H9 (cell line): ENCODE measurements around the gene BBS1. TPM values are rescaled to one million over a fixed set of nuclear protein-coding genes. Genes with fewer than 3 reads are reported as not detected.
A peak's percentile ranks its signal among the peaks of the same experiment; 100 is the strongest.

Experiments used
- DNase-seq: peaks from one replicate; pipeline ENCODE4 v3.0.0-alpha.2; 2017
- H2AFZ ChIP-seq: one replicate; pipeline ENCODE4 v1.6.1; 2013; ENCODE audit warnings: mild to moderate bottlenecking, low read length, control low read depth, moderate library complexity
- H2AK5ac ChIP-seq: 2 replicates; pipeline ENCODE4 v1.6.1; 2013; ENCODE audit warnings: low read length, control low read depth, mixed read lengths; ENCODE audit not compliant: insufficient read length
- H2BK120ac ChIP-seq: one replicate; pipeline ENCODE4 v1.6.1; 2013; ENCODE audit warnings: low read depth, mild to moderate bottlenecking, low read length, control low read depth, inconsistent platforms; ENCODE audit not compliant: poor library complexity, severe bottlenecking
- H2BK12ac ChIP-seq: 2 replicates; pipeline ENCODE4 v1.6.1; 2013; ENCODE audit warnings: low read length, control low read depth, mixed read lengths, low read depth; ENCODE audit not compliant: insufficient read length
- H2BK15ac ChIP-seq: 2 replicates; pipeline ENCODE4 v1.6.1; 2013; ENCODE audit warnings: low read depth, low read length, control low read depth
- H2BK20ac ChIP-seq: one replicate; pipeline ENCODE4 v1.6.1; 2013; ENCODE audit warnings: low read depth, mild to moderate bottlenecking, low read length, control low read depth, inconsistent platforms; ENCODE audit not compliant: poor library complexity, severe bottlenecking
- H2BK5ac ChIP-seq: 2 replicates; pipeline ENCODE4 v1.6.1; 2013; ENCODE audit warnings: low read length, control low read depth, mixed read lengths; ENCODE audit not compliant: insufficient read length
- H3K14ac ChIP-seq: 2 replicates; pipeline ENCODE4 v1.6.1; 2013; ENCODE audit warnings: low read length, control low read depth; ENCODE audit not compliant: insufficient read depth
- H3K18ac ChIP-seq: 2 replicates; pipeline ENCODE4 v1.6.1; 2013; ENCODE audit warnings: low read depth, mild to moderate bottlenecking, mixed read lengths, low read length, control low read depth; ENCODE audit not compliant: insufficient read length
- H3K23ac ChIP-seq: 2 replicates; pipeline ENCODE4 v1.6.1; 2013; ENCODE audit warnings: low read length, control low read depth, mixed read lengths, low read depth; ENCODE audit not compliant: insufficient read length
- H3K23me2 ChIP-seq: 2 replicates; pipeline ENCODE4 v1.6.1; 2013; ENCODE audit warnings: low read depth, mild to moderate bottlenecking, mixed read lengths, low read length, control low read depth; ENCODE audit not compliant: insufficient read length, poor library complexity, severe bottlenecking
- H3K27ac ChIP-seq: 2 replicates; pipeline ENCODE4 v1.5.1; 2013; ENCODE audit warnings: low read length, control low read depth, mixed read lengths, low read depth; ENCODE audit not compliant: insufficient read length
- H3K27me3 ChIP-seq: 2 replicates; pipeline ENCODE4 v1.6.1; 2013; ENCODE audit warnings: low read length, control low read depth, inconsistent platforms; ENCODE audit not compliant: insufficient read depth
- H3K4ac ChIP-seq: 2 replicates; pipeline ENCODE4 v1.6.1; 2013; ENCODE audit warnings: low read depth, mild to moderate bottlenecking, control low read depth, inconsistent platforms, low read length, moderate library complexity
- H3K4me1 ChIP-seq: 2 replicates; pipeline ENCODE4 v1.6.1; 2013; ENCODE audit warnings: low read length, control low read depth, inconsistent platforms; ENCODE audit not compliant: insufficient read depth
- H3K4me2 ChIP-seq: 2 replicates; pipeline ENCODE4 v1.6.1; 2013; ENCODE audit warnings: low read length, control low read depth, mixed read lengths; ENCODE audit not compliant: insufficient read length, insufficient read depth
- H3K56ac ChIP-seq: 2 replicates; pipeline ENCODE4 v1.6.1; 2013; ENCODE audit warnings: low read depth, mild to moderate bottlenecking, mixed read lengths, low read length, control low read depth; ENCODE audit not compliant: insufficient read length
- H3K79me1 ChIP-seq: 2 replicates; pipeline ENCODE4 v1.6.1; 2013; ENCODE audit warnings: low read depth, mild to moderate bottlenecking, moderate library complexity, low read length, control low read depth, inconsistent platforms; ENCODE audit not compliant: insufficient read depth, poor library complexity, severe bottlenecking
- H3K79me2 ChIP-seq: 2 replicates; pipeline ENCODE4 v1.6.1; 2013; ENCODE audit warnings: low read length, control low read depth, inconsistent platforms; ENCODE audit not compliant: insufficient read depth
- H3K9ac ChIP-seq: 2 replicates; pipeline ENCODE4 v1.6.1; 2013; ENCODE audit warnings: low read length, control low read depth, mixed read lengths; ENCODE audit not compliant: insufficient read length; ENCODE audit errors: extremely low read depth
- H3K9me3 ChIP-seq: one replicate; pipeline ENCODE4 v1.6.1; 2013; ENCODE audit warnings: low read depth, low read length, inconsistent platforms; ENCODE audit not compliant: control insufficient read depth
- H3T11ph ChIP-seq: one replicate; pipeline ENCODE4 v1.6.1; 2013; ENCODE audit warnings: mild to moderate bottlenecking, low read length, control low read depth, inconsistent platforms
- H4K20me1 ChIP-seq: one replicate; pipeline ENCODE4 v1.6.1; 2013; ENCODE audit not compliant: control insufficient read depth, insufficient read length, insufficient read depth
- H4K5ac ChIP-seq: 2 replicates; pipeline ENCODE4 v1.6.1; 2013; ENCODE audit warnings: low read depth, mild to moderate bottlenecking, mixed read lengths, low read length, control low read depth; ENCODE audit not compliant: insufficient read length
- H4K8ac ChIP-seq: replicated peaks from 2 replicates; pipeline ENCODE4 v1.6.1; 2013; ENCODE audit warnings: low read length, control low read depth, mixed read lengths, low read depth; ENCODE audit not compliant: insufficient read length
- H4K91ac ChIP-seq: 2 replicates; pipeline ENCODE4 v1.6.1; 2013; ENCODE audit warnings: low read depth, mild to moderate bottlenecking, moderate library complexity, mixed read lengths, low read length, control low read depth; ENCODE audit not compliant: insufficient read length
- H3K27ac Mint-ChIP-seq, 3 experiments: 2 replicates in 2 of 3; 3 replicates in 1 of 3; pipeline ENCODE4 v1.8.0; 2020 to 2021; ENCODE audit warnings: mixed read lengths in 3 of 3, mild to moderate bottlenecking in 1 of 3, moderate library complexity in 1 of 3
- H3K27me3 Mint-ChIP-seq: 2 replicates; pipeline ENCODE4 v1.8.0; 2021; ENCODE audit warnings: low read depth, mild to moderate bottlenecking, moderate library complexity, mixed read lengths
- H3K36me3 Mint-ChIP-seq, 3 experiments: 2 replicates in 2 of 3; 3 replicates in 1 of 3; pipeline ENCODE4 v1.8.0; 2020 to 2021; ENCODE audit warnings: low read depth in 3 of 3, mixed read lengths in 3 of 3; ENCODE audit not compliant: insufficient read depth in 1 of 3
- H3K4me1 Mint-ChIP-seq, 2 experiments: 2 replicates each; pipeline ENCODE4 v1.8.0; 2020; ENCODE audit warnings: mixed read lengths in 2 of 2
- H3K4me3 Mint-ChIP-seq, 2 experiments: 2 replicates in 1 of 2; 3 replicates in 1 of 2; pipeline ENCODE4 v1.8.0; 2020 to 2021; ENCODE audit warnings: mild to moderate bottlenecking in 2 of 2, mixed read lengths in 2 of 2, moderate library complexity in 1 of 2
- H3K9me3 Mint-ChIP-seq, 2 experiments: 2 replicates in 1 of 2; 3 replicates in 1 of 2; pipeline ENCODE4 v1.8.0; 2020; ENCODE audit warnings: mild to moderate bottlenecking in 2 of 2, mixed read lengths in 2 of 2, moderate library complexity in 1 of 2
- WGBS: extraction: QIAGEN DNeasy Blood & Tissue Kit; methylation state at CpG from one replicate; pipeline ENCODE4 v1.1.7; 2013; ENCODE audit warnings: missing lambda C conversion rate, low lambda C conversion rate, mixed read lengths; ENCODE audit not compliant: insufficient read length; ENCODE audit errors: extremely low coverage; 5-methylcytosine and 5-hydroxymethylcytosine counted together
- total RNA-seq: library from RNA; stranded (reverse); gene quantifications from 2 replicates; pipeline ENCODE4 v1.2.1, GENCODE V29; 2021
- TF ChIP-seq, protein P1 (sequence below): fragments of 200-600 bp; sonication (generic); conservative IDR thresholded peaks from 3 replicates; pipeline ENCODE4 v1.8.0; 2021; ENCODE audit warnings: antibody characterized with exemption, mild to moderate bottlenecking

Gene BBS1
- total RNA-seq, 1 experiment from 2014 or later = 27.2 TPM

DNA sequence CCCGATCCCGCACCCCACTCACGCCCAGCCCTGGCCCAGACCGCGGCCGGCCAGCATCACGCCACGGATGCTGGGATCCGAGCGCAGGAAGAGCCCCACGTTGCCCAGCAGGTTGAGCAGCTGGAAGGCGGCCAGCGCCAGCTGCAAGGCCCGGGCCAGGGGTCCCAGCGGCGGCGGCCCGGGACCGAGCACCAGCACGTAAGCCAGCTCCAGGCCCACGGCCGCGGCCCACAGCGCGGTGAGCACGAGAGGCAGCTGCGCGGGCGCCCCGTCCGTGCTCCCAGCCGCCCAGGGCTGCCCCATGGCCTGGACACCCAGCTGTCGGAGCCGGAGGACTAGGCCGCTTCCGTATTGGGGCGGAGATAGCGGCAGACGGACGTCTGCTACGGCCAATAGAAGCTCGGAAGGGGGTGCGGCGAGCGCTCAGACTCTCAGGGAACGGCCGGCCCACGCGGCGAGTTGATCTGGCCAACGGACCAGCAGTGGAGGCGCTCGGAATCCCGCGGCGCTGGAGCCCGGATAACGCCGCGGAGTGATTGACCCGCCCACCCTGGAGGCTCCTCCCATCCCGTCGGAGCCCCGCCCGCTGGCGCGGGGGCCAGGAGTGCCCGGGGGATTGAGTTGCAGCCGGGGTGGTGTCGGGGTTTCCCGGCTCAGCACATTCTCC, 35.4 kb downstream of the BBS1 start, which contains the start of gene ZDHHC24:
TSS of gene ZDHHC24 (minus strand) at position 348 of the 667 bp plus-strand sequence. CDS start at position 303, 45 bp downstream.
- peaks cover 37 to 38% of the 10 kb centered on the region in 2 experiments for H3K4me1 Mint-ChIP-seq

More for the DNA sequence above, 35.4 kb downstream of the BBS1 start, which contains the start of gene ZDHHC24:
- Histone ChIP-seq H3K9ac (peak within 1 kb of the TSS; percentile 56), H3K18ac (peak within 1 kb of the TSS; percentile 53), H4K8ac (no peak within 1 kb of the TSS), H3K14ac (peak within 1 kb of the TSS; percentile 61; the same call in 1 of the 2 replicates), H2BK5ac (no peak within 1 kb of the TSS), H2BK120ac (no peak within 1 kb of the TSS), H3K23me2 (no peaks in the 10 kb centered on the region), H3K27me3 (no peaks in the 10 kb centered on the region), H2BK15ac (no peak within 1 kb of the TSS), H2BK12ac (no peak within 1 kb of the TSS), H4K20me1 (no peaks in the 10 kb centered on the region), H3K4ac (no peak within 1 kb of the TSS), H2AFZ (no peak within 1 kb of the TSS), H3K4me2 (peak within 1 kb of the TSS; percentile 57), H2AK5ac (no peak within 1 kb of the TSS), H3K79me1 (no peaks in the 10 kb centered on the region), H4K5ac (no peak within 1 kb of the TSS), H3T11ph (no peak within 1 kb of the TSS), H3K79me2 (no peaks in the 10 kb centered on the region), H3K9me3 (no peaks in the 10 kb centered on the region), H3K23ac (no peak within 1 kb of the TSS), H3K4me1 (no peaks in the 10 kb centered on the region), H3K56ac (no peak within 1 kb of the TSS), H4K91ac (no peak within 1 kb of the TSS), H3K27ac (no peak within 1 kb of the TSS), H2BK20ac (no peak within 1 kb of the TSS)
- no peaks in the 10 kb centered on the region for H3K9me3 Mint-ChIP-seq
- peak; percentile 97 for DNase-seq
- no peaks in the 10 kb centered on the region; the same call in 1 of the 2 replicates for H3K27me3 Mint-ChIP-seq
- WGBS = no CpG with 5 or more reads among the region's 71 CpGs
- TF ChIP-seq, protein P1, sequence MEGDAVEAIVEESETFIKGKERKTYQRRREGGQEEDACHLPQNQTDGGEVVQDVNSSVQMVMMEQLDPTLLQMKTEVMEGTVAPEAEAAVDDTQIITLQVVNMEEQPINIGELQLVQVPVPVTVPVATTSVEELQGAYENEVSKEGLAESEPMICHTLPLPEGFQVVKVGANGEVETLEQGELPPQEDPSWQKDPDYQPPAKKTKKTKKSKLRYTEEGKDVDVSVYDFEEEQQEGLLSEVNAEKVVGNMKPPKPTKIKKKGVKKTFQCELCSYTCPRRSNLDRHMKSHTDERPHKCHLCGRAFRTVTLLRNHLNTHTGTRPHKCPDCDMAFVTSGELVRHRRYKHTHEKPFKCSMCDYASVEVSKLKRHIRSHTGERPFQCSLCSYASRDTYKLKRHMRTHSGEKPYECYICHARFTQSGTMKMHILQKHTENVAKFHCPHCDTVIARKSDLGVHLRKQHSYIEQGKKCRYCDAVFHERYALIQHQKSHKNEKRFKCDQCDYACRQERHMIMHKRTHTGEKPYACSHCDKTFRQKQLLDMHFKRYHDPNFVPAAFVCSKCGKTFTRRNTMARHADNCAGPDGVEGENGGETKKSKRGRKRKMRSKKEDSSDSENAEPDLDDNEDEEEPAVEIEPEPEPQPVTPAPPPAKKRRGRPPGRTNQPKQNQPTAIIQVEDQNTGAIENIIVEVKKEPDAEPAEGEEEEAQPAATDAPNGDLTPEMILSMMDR = no peak
- H3K27ac Mint-ChIP-seq = peak within 1 kb of the TSS; percentile 50 to 90 (median 82); a peak in 4 of 7 replicates
- H3K4me3 Mint-ChIP-seq = peak within 1 kb of the TSS; percentile 82 to 85
- H3K36me3 Mint-ChIP-seq = peaks cover 0 to 35% (median 27%) of the 10 kb centered on the region in 3 experiments
